Transverse colon (tissue), 4 donors: ENCODE data around the gene MYO18B.

ENCODE experiments used
- CTCF ChIP-seq, 5 experiments: fragments of 200-600 bp in 3 of 5; fragments of 450-650 bp in 2 of 5; sonication (generic) in 3 of 5; IDR thresholded peaks; 1 replicate in 2 of 5; 2 replicates in 3 of 5; pipeline ENCODE4 v1.5.1; 2016 to 2017; ENCODE audit warnings: antibody characterized with exemption in 5 of 5, inconsistent platforms in 3 of 5, mild to moderate bottlenecking in 2 of 5, moderate library complexity in 1 of 5
- POLR2AphosphoS5 ChIP-seq, 3 donors: sonication (generic); formaldehyde crosslinking; IDR thresholded peaks; one replicate each; pipeline ENCODE4 v1.6.1; 2016; ENCODE audit warnings: antibody characterized with exemption in 3 of 3

DNA sequence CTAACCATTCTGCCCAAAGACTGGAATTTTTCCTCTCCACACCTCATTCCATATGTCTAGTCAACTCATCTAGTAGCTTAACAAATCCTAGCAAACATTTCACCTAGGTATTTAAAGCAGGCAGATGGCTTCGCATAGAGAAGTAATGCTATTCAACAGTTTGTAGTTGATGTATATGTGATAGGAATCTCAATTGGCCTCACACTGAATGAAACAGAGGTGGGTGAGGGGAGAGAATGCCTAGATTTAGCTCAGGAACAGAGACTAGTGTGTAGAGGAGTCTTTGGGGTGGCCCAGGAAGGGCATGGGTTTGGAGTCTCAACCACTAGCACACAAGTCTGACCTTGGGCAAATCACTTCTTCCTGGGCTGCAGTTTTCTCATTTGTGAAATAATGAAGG, 196.2 kb downstream of the MYO18B start:
- no peak for TF ChIP-seq CTCF (IDR thresholded peaks at IDR 0.05)
- no peak for TF ChIP-seq POLR2AphosphoS5 (IDR thresholded peaks at IDR 0.05)
